Ovary (tissue), 9 donors: ENCODE data around the gene SEMA3C. TPM values are rescaled to one million over a fixed set of nuclear protein-coding genes. Genes with fewer than 3 reads are reported as not detected.

Experiments used
- DNase-seq, 5 donors: peaks; one replicate each; pipeline ENCODE4 v3.0.0-alpha.2; 2019 to 2020
- H3K27ac ChIP-seq, 2 donors: fragments of 200-600 bp; one replicate each; pipeline versions ENCODE4 v1.5.1 to v1.8.0; 2019 to 2022
- H3K27me3 ChIP-seq: fragments of 200-600 bp; one replicate; pipeline ENCODE4 v1.8.0; 2022
- H3K36me3 ChIP-seq: fragments of 200-600 bp; sonication (generic); one replicate; pipeline ENCODE4 v1.5.1; 2019
- H3K4me1 ChIP-seq: one replicate; pipeline ENCODE4 v1.8.1; 2013; ENCODE audit warnings: mild to moderate bottlenecking, moderate library complexity; ENCODE audit not compliant: insufficient read depth
- H3K4me3 ChIP-seq: fragments of 200-600 bp; sonication (generic); one replicate; pipeline ENCODE4 v1.5.1; 2017
- H3K9me3 ChIP-seq, 2 donors: fragments of 200-600 bp in 1 of 2; sonication (generic) in 1 of 2; one replicate each; pipeline versions ENCODE4 v1.5.1 to v1.8.1; 2013 to 2019; ENCODE audit warnings: mild to moderate bottlenecking in 1 of 2, moderate library complexity in 1 of 2
- EP300 ChIP-seq: sonication (generic); formaldehyde crosslinking; IDR thresholded peaks from one replicate; pipeline ENCODE4 v1.6.1; 2017; ENCODE audit warnings: antibody characterized with exemption
- POLR2A ChIP-seq: fragments of 450-650 bp; IDR thresholded peaks from one replicate; pipeline ENCODE4 v1.6.1; 2017; ENCODE audit warnings: antibody characterized with exemption, mild to moderate bottlenecking, moderate library complexity
- WGBS, 3 donors: extraction: QIAGEN DNeasy Blood & Tissue Kit in 1 of 3; methylation state at CpG; one replicate each; pipeline versions ENCODE4 v1.1.5 to v1.1.7; 2013 to 2017; 5-methylcytosine and 5-hydroxymethylcytosine counted together
- intact Hi-C, 4 donors: fragments of 100-400 bp; cut with DNase I; formaldehyde crosslinking; loops; one replicate each; pipeline versions ENCODE4 v1.11.0 to v1.15.1; 2022 to 2023
- polyA plus RNA-seq, 2 donors: library from polyadenylated mRNA; stranded (reverse); fragments of 200-250 nt in 1 of 2; fragments of 350-450 nt in 1 of 2; fragmentation: Illumina TruSeq in 1 of 2; extraction: RNeasy Lipid Tissue Mini Kit (QIAGEN cat#74804) in 1 of 2; gene quantifications; one replicate each; pipeline ENCODE4 v1.2.3, GENCODE V29; 2013 to 2014
- total RNA-seq, 7 donors: library from RNA; depleted of rRNA in 2 of 7; stranded (reverse); fragments of >200 nt in 2 of 7; fragmentation: NEBNext Ultra II Directional in 3 of 7; extraction: Animal tissue kit (Norgen Biotek cat#: 25700) in 3 of 7; gene quantifications; one replicate each; pipeline versions ENCODE4 v1.1.0 to v1.2.4, GENCODE V29; 2016 to 2023
- TF ChIP-seq, protein P1 (sequence below), 3 donors: fragments of 450-650 bp in 2 of 3; fragments of 200-600 bp in 1 of 3; IDR thresholded peaks; one replicate each; pipeline versions ENCODE4 v1.5.1 to v1.8.0; 2016 to 2022; ENCODE audit warnings: antibody characterized with exemption in 3 of 3, mild to moderate bottlenecking in 1 of 3
- donor health status: DM: no; HTN: no; CAD: no; lungs with moderate emphysema.
- donor health status: DM: no; HTN: no; CAD: no.
- donor health status: Bipolar disorder and iron deficiency.
- donor health status: DM: yes; HTN: yes; CAD: no.
- donor health status: DM: no; HTN: no; CAD: no.
- donor health status: DM: yes; HTN: yes; CAD: no.

Gene SEMA3C
- total and polyA plus RNA-seq, 9 donors, result 20.1 to 91.9 (median 53.5) TPM

DNA sequence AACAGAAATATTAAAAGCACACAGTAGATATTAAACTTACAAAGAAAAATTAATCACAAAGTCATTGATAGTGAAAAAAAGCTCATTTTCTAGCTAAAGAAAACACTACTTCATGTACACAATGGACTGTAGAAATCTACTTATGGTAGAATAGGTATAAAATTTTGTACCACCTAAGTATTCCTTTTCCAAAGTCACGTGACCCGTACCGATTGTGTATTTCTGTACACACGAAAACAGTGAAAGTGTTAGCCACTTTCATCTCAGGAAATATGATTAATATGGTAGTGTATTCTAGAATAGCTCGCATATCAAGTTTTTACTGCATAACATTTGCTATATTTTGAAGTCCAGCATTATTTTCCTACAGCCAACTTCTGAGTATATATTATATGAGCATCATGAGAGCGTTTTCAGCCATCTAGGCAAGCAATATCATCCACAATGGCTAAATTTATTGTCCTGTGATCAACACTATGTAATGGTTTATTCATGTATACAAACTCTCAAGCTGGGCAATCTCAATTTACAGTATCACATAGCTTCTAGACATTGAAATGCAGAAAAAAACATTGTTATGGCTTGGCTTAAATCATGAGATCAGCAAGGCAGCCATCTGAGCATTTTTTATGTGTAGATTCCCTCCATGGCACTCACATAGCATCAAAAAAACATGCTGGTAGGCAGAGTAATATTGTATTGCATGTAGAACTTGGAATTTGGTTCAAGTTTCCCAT, 165.7 kb downstream of the SEMA3C start:
- no peak for DNase-seq
- WGBS, 3 donors, result 94 to 97% (median 96%) methylated on average over 6 of the region's 6 CpGs
- H3K27ac ChIP-seq, result no peak overlapping the region
- H3K4me3 ChIP-seq, result no peak overlapping the region
- intact Hi-C loops, result no loop called here
- TF ChIP-seq EP300 (no peak), POLR2A (no peak)
- TF ChIP-seq, protein P1, sequence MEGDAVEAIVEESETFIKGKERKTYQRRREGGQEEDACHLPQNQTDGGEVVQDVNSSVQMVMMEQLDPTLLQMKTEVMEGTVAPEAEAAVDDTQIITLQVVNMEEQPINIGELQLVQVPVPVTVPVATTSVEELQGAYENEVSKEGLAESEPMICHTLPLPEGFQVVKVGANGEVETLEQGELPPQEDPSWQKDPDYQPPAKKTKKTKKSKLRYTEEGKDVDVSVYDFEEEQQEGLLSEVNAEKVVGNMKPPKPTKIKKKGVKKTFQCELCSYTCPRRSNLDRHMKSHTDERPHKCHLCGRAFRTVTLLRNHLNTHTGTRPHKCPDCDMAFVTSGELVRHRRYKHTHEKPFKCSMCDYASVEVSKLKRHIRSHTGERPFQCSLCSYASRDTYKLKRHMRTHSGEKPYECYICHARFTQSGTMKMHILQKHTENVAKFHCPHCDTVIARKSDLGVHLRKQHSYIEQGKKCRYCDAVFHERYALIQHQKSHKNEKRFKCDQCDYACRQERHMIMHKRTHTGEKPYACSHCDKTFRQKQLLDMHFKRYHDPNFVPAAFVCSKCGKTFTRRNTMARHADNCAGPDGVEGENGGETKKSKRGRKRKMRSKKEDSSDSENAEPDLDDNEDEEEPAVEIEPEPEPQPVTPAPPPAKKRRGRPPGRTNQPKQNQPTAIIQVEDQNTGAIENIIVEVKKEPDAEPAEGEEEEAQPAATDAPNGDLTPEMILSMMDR (IDR thresholded peaks at IDR 0.05), result no peak
- no peaks in the 10 kb centered on the region for H3K36me3 ChIP-seq
- no peaks in the 10 kb centered on the region for H3K27me3 ChIP-seq
- H3K9me3 ChIP-seq, result no peaks in the 10 kb centered on the region
- no peaks in the 10 kb centered on the region for H3K4me1 ChIP-seq

DNA sequence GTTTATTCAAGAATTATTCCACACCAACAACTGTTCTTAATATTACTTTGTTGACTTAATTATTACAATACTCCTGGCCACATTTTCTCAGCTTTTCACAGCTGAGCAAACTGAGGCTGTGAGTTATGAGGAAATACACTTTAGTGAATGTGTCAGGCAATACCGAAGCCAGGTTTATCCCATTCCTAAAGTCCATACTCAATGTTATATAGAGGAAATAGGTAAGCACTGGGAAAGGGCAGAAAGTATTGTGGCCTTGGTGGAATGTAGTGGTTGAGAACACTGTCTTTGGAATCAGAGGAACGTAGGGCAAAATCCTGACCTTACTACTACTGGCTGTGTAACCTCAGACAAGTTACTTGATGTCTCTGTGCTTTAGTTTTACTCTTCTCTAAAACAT, 169.6 kb downstream of the SEMA3C start:
- Histone ChIP-seq H3K4me3 (no peak overlapping the region), H3K9me3 (no peaks in the 10 kb centered on the region), H3K27me3 (no peaks in the 10 kb centered on the region), H3K36me3 (no peaks in the 10 kb centered on the region), H3K27ac (no peak overlapping the region), H3K4me1 (no peaks in the 10 kb centered on the region)
- TF ChIP-seq, protein P1 (IDR thresholded peaks at IDR 0.05), result no peak
- no peak for TF ChIP-seq POLR2A
- TF ChIP-seq EP300, result no peak
- WGBS, 3 donors, result 73 to 83% (median 82%) methylated on average over 2 of the region's 2 CpGs
- DNase-seq, result no peak
- intact Hi-C loops, result no loop called here

DNA sequence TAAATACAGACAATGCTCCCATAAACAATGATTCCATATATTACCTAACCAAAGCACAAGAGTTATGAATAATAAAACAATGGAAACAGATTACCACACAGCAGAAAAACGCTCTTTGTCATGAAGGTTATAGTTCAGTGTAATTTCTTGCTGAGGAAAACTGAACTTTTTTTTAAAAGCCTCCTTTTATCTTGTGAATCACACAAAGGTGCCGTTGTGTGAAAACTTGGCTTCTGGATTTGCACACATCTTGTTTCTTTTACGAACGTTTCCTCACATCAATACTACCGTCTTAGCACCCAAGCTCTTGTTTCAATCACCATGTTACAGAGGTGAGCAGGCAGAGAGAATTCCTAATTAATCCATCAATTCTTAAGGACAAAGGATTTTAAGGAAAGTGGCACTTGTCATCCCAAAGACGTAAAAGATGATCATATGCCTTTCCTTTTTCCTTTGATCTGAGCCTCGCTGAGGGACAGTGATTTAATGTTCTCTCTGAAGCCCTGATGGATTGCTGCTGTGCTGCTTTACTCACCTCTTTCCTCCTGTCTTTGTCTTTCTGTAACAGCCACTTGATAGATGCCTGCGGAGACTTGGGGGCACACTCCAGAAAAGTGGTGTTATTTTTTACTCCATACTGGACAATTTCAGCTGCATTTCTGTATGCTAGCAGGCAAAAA, 170.3 kb downstream of the SEMA3C start:
- no peaks in the 10 kb centered on the region for H3K4me1 ChIP-seq
- no peaks in the 10 kb centered on the region for H3K36me3 ChIP-seq
- peaks cover under 1% of the 10 kb centered on the region for H3K27me3 ChIP-seq
- DNase-seq, result no peak
- no peaks in the 10 kb centered on the region for H3K9me3 ChIP-seq
- no peak overlapping the region for H3K4me3 ChIP-seq
- intact Hi-C loops, result no loop called here
- TF ChIP-seq EP300 (no peak), POLR2A (no peak)
- TF ChIP-seq, protein P1 (IDR thresholded peaks at IDR 0.05), result no peak
- WGBS, 3 donors, result 81 to 86% (median 83%) methylated on average over 8 of the region's 8 CpGs
- no peak overlapping the region for H3K27ac ChIP-seq

DNA sequence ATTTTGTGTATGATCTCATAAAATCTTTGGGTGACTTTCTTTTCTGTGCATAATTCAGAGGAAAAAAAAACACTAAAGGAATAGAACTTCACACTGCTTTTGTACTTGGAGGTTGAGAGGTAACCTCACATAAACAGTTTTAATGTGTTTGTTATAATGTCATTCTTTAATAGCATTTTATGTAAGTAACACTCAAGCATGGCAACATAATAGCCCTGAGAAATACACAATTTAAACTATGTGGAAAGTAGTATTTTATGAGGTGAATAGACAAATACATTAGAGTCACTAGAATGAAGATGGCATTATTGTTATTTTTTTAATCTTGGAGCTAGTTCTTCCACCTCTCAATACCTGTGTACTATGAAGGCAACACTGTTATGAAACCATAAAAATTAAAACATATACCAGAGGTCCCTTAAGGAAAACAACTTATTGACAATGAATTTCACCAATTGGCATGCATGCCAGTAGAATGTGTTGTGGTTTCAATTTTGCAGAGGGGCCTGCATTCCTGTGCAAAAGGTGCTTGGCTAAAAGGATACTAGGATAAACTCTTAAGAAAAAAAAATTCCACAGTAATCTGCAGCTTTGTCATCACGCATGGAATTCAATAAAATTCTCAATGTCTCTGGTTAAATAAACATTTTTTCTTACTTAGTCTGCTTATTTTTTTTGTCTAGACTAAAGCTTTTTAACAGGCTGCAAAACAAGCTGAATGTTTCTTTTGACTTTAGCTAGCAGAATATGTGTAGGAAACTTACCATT, 177.9 kb downstream of the SEMA3C start:
- H3K9me3 ChIP-seq, result no peaks in the 10 kb centered on the region
- DNase-seq, result no peak
- WGBS, 3 donors, result 10 to 15% (median 11%) methylated on average over 1 of the region's 1 CpG
- no peak overlapping the region for H3K27ac ChIP-seq
- intact Hi-C loops, result no loop called here
- no peak overlapping the region for H3K4me3 ChIP-seq
- no peaks in the 10 kb centered on the region for H3K36me3 ChIP-seq
- H3K27me3 ChIP-seq, result peaks cover 3% of the 10 kb centered on the region
- TF ChIP-seq EP300, result no peak
- TF ChIP-seq, protein P1 (IDR thresholded peaks at IDR 0.05), result no peak
- H3K4me1 ChIP-seq, result no peaks in the 10 kb centered on the region
